IPS-NIHi11 (cell line): ENCODE data around the gene BRI3BP.

Experiments used
- DNase-seq: peaks from one replicate; pipeline ENCODE4 v3.0.0; 2012; ENCODE audit warnings: mixed read lengths, low spot score

BRI3BP gene, protein sequence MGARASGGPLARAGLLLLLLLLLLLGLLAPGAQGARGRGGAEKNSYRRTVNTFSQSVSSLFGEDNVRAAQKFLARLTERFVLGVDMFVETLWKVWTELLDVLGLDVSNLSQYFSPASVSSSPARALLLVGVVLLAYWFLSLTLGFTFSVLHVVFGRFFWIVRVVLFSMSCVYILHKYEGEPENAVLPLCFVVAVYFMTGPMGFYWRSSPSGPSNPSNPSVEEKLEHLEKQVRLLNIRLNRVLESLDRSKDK

DNA sequence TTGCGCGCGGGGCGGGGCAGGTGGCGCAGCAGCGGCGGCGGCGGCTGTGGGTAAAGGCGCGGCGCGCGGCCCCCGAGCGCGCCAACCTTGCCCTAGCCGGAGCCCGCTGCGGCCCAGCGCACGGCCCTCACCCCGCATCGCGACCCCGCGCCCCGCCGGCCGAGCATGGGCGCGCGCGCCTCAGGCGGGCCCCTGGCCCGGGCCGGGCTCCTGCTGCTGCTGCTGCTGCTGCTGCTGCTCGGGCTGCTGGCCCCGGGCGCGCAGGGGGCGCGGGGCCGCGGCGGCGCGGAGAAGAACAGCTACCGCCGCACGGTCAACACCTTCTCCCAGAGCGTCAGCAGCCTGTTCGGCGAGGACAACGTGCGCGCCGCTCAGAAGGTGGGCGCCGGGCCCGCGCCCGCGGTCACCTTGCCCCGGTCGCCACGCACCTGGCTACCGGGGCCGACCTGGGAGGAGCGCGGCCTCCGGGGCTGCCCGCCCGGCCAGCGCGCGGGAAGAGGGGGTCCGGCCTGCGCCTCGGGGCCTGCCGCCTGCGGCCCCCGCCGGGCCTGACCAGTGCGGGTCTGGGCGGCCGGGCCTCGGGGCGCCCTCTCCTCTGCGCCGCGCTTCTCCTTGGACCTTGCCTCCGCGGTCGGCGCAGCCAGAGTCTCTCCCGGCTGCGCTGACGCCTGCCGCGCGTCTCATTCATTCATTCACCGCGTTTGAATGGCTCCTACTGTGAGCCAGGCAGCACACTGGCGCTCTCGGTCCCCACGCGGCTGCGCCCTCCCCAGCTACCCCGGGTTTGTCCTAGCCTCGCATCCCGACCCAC is at the start of gene BRI3BP:
Gene BRI3BP (plus strand): TSS at position 20 of the 811 bp plus-strand sequence. CDS start 146 bp downstream, at position 166.
- peak; percentile 65 for DNase-seq

DNA sequence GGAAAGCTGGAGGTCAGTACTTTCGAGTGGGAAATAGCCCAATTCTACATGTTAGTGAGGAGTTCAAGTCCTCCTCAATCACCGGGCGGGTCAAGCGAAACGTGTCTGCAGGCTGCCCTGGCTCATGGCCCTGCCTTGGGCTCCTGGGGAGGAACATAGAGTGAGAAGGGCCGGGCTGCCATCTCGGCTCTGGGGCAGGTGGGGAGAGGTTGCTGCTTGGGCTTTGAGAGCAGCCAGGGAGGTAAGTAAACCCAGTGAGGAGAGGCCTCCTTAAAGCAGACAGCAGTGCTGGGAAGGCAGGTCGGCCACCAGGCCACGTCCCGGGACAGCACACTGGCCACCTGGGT is 47.0 kb upstream of the BRI3BP start:
- DNase-seq = no peak

DNA sequence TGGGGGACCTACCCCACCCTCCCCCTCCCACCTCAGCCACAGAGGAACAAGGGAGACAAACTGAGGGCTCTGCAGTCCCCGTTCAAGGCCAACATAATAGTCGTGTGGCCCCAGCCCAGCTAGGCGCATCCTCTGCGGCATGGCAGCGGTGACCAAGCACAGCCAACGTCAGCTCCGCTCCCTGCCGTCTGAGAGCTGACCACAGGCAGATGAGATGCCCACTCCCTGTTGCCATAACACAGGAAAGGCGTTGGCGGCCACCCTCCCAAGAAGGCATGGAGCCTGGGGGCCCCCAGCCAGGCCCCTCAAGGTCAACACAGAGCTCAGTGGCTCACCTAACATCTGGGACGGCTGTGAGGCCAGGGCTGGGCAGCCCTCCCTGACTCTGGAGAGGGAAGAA is 46.4 kb upstream of the BRI3BP start:
- DNase-seq = no peak

DNA sequence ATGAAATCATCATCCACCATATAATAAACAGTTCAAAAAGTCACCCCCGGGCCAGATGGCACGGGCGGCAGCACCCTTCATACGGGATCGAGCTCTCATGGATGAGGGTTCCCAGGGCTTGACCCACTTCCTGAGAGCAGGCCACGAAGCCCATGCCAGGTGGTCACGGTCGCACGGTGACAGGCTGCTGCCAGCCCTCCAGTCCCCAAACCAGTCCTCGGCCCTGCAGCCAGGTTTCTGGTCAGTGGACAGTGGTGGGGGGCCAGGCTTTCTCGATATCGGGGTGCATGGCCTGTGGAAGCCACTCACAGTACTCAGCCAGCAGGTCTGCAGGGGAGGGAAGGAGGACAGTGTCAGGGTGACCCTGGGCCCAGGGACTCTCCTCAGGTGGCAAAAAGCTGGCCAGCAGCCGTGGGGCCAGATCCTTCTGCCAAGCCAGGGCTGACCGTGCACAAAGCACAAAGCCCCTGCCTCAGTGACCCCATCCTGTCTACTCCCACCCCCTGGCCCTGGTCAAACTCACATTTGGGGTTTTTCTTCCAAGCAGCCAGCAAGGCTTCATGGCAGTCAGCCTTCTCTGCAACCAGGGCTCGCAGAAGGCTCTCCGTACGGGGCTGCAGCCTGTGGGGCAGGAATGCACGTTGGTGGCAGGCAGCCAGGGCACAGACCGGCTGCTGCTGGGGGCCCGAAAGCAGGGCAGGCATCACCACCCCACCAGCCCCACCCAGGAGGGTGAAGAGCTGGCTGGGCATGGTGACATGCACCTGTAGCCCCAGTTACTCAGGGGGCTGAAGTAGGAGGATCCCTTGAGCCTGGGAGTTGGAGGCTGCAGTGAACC is 45.7 kb upstream of the BRI3BP start:
- peak; percentile 11 for DNase-seq

DNA sequence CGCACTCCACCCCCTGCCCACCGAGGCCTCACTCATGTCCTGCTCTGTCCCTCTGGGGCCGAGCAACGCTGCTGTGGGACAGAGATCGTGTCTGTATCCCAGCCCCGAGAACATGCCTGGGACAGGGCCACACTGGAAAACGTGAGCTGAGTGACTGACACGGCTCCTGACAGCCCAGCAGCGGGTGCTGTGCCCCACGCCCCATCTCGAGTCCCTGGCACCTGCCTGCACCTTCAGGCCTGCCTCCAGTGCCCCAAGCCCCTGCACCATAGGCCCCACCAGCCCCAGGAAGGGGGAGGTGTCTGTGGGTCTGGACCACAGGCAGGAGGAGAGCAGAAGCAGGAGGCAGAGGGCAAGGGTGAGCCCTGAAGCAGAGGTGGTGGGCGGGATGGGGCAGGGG is 44.4 kb upstream of the BRI3BP start:
- no peak for DNase-seq

DNA sequence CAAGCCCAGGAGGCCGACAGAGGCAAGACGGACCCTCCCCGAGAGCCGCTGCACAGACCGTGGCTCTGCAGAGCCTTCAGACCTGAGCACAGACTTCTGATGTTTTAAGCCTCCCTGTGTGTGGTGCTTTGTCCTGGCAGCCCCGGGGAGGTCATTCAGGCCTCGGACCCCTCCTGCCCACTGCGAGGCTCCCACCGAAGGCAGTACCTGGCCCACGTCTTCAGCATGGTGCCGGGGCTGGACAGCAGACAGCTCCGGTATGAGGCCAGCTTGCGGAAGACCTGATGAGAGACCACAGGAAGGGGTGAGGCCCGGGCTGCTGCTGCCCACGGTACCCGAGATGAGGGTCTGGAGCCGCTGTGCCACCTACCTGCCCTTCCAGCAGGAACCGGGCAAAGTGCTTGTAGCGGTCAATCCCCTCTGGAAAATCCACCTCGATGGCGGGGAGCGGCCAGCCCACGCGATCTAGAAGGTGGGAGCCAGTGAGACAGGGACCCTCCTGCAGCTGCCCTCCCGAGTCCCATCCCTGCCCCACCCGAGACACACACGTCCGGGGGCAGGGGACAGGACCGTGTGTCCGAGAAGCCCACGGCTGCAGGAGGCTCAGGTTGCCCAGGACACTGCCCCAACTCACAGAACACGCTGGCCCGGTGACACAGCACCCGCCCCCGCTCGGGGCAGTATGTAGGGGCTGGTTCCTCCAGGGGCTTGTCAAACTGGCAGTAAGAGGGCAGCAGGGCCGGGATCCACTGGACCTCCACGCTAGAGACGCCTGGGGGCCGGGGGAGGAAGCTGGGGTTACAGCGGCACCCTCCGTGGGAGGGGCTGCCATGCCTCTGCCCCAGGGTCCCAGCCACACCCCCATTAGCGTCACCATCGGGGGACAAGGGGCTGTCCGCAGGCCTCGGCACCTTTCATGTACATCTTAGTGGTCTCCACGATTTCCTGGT is 43.4 kb upstream of the BRI3BP start:
- DNase-seq = peak; percentile 11

DNA sequence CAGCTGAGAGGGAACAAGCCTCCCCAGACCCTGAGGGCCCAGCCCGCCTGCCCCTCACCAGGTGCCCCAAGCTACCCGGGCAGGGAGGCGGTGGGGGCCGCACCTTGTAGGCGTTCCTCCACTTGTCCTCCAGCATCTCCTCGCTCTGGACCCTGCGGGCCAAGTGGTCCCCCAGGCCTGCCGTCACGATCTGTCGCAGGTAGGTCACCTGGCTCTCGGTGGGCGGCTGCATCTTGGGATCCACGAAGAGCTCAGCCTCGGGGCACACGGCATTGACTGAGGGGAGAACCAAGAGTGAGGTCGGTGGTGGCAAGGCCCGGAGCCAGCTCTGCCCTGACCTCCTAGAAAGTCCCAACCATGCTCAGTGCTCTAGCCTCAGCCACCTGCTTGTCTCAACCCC is 41.1 kb upstream of the BRI3BP start:
- DNase-seq = peak; percentile 10

DNA sequence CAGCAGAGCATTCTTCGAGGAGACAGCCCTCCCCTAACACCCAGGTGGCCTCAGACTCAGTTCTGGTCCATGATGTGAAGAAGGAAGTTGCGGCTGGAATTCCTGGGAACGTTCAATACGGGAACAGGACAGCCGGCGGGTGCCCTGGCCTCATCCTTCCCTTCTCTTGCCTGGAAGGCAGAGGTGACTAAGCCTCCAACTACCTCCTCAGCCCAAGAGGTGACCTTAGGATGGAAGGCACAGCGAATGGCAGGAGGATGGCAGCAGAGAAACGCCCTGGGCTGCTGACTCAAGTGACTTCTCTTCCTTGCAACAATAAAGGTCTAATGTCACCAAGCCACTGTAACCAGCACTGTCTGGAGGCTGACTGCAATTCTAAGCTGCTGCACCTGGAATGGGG is 40.6 kb upstream of the BRI3BP start:
- no peak for DNase-seq

DNA sequence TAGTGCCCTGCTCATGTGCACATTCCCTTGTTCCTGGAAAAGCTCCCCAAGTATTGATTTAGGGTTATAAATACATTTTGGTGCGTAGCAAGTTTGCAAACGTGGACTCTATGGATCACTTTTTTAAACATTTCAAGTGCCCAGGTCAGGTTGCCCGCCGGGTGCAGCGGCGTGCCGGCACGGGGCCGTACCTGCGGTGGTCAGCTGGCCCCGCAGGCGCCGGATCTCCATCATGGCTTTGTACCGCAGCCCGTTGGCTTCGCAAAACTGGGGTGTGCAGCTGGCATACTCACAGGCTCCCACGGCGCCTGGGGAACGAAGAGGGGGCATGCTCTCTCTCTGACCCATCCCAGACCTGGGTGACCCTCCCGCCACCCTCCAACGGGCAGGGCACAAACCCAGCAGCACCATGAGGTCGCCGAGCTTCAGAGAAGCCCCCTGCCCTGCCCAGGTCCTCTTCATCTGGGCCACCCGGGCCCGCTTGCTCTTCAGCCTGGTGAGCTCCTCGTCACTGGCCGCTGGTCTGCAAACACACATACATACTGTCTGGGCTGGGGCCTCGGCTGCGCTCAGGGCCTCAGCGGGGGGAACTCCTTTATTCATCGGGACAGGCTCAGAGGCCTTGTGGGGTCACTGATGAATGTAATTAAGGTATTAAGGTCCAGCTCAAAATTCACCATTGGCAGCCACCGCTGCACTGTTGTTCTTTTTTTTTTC is 39.6 kb upstream of the BRI3BP start:
- peak; percentile 12 for DNase-seq

DNA sequence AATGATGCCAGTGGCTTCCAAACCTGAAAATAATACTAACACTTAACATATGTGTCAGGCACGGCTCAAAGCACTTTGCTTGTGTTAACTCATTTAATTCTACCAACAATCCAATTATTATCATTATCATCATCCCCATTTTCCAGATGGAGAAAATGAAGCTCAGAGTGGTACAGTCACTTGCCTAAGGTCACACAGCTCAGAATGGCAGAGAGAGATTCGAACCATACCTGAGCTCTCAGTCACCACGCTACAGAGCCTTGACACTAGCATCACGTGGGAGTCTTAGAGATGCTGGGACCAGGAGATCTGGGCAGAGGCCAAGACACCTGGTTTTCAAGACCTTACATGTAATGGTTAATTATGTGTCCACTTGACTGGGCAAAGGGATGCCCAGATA is 38.7 kb upstream of the BRI3BP start:
- no peak for DNase-seq

DNA sequence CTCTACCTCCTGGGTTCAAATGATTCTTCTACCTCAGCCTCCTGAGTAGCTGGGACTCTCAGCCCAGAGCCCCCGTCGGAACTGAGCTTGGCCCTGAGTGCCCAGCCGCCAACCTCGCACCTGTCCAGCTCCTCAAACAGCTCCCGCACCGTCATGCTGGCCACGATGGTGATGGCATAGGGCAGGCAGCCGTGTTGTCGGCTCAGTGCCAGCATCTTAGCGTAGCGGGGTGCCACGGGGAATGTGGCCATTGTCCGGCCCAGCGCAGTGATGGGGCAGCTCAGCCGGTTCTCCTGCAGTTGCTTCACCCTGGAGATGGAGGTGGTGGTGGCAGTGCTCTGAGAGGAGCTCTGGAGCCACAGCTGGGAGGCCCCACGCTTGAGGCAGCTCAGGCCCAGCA is 36.9 kb upstream of the BRI3BP start:
- no peak for DNase-seq

DNA sequence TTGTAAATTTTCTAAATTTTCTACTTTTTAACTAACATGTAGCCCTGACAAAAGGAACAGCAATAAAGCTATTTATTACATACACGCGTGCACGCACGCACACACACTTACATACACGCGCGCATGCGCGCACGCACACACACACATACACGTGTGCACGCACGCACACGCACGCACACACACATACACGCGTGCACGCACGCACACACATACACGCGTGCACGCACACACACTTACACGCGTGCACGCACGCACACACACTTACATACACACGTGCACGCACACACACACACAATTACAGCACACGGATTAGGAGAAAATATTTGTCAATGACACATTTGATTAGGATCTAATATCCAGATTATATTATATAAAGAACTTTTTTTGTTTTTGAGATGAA is 32.4 kb upstream of the BRI3BP start:
- DNase-seq = no peak

DNA sequence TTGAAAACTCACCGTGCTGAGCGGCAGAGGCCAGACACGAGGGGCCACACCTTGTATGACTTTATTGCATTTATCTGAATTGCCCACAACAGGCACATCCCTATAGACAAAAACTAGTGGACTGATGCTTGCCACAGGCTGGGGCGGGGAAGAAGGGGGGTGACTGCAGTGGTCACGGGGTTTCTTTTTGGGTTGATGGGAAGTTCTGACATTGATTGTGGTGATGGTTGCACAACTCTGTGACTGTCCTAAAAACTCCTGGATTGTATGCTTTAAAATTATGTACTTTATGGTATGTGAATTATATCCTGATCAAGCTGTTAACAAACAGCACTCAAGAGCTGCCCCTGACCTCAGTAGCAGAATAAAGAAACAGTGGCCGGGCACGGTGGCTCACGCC is 30.2 kb upstream of the BRI3BP start:
- DNase-seq = no peak

DNA sequence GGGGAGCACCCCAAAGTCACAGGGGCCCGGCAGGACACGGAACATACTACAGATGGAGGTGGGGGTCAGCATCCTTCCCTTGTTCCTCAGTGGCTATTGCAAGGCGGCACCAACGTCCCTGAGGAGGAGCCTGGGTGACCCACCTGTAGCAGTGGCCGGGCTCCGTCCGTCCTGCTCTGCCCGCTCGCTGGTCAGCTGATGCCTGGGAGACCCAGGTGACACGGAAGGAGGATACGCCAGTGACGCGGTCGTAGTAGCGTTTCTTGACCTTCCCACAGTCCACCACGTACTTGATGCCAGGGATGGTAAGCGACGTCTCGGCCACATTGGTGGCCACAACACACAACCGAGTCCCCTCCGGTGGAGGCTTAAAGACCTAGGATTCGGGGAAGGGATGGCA is 29.2 kb upstream of the BRI3BP start:
- DNase-seq = no peak

DNA sequence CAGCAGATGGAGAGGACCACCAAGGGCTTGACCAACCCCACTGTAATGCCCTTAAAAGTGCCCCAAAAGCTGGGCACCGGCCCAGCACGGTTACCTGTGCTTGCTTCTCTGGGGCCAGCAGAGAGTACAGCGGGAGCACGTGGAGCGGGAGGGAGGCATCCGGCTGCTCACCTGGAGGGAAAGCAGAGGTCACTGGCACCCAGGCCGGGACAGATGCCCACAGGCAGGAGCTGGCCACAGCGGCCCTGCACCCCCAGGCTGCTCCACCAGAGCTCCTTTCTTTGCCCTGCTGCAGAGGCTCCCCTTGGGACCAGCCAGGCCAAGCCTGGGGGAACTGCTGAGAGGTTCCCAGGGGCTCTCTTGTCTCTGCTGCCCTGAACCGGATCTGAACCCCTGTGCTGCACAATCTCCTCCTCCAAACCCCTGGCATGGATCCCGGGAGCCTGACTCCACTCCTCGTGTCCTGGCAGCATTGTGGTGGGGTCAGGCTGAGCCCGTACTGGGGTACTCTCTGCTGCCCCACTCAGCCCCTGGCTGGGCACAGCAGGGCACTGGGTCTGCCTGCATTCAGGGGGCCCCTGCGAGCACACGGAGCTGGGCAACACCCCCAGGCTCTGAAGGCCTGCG is 28.5 kb upstream of the BRI3BP start:
- DNase-seq = no peak

DNA sequence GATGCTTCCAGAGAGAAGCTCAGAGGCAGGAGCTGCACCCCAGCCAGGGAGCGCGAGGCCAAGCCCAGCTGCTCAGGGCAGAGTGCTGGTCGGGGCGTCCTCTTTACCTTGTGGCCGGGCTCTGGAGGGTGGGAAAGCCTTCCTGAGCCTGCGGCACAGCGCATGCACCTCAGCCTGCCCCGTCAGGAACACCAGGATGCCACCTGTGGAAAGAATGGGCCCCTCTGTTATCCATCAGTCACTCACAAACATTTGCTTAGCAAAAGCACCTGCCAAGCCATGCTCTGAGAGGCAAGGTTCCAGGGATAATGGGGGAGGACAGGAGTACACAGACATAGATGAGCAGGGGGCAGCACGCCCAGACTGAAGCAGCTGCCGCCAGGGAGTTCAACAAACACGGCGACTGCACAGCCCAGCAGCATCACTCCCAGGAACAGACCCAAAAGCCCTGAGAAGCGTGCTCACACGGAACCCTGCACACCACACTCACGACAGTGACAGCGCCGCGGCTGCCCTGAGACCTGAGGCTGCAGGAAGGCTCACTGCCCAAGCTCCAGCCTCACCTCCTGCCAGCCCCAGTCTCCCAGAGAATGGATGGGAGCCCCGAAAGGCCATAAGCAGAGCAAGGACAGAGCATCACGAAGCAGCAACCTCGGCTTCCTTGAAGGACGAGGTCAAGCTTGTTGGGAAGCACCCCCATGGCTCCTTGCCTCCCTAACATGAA is 26.3 kb upstream of the BRI3BP start:
- DNase-seq = no peak

DNA sequence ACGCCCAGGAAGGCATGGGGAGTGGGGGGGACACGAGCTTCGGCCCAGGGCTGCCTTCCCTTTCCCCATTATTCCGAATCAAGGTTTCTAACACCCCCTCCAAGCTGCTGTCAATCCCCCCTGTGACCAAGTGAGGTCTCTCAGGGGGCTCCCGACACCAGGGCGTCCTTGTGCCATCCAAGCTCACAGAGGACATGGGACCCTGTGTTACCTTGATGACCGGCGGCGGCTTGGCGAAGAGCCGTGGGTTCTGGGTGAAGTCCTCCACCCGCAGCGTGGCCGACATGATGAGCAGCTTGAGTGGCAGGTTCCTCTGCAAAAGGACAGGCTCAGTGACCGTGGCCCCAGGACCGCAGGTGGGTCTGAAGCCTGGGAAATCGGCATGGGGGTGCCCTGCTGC is 24.8 kb upstream of the BRI3BP start:
- DNase-seq = no peak

DNA sequence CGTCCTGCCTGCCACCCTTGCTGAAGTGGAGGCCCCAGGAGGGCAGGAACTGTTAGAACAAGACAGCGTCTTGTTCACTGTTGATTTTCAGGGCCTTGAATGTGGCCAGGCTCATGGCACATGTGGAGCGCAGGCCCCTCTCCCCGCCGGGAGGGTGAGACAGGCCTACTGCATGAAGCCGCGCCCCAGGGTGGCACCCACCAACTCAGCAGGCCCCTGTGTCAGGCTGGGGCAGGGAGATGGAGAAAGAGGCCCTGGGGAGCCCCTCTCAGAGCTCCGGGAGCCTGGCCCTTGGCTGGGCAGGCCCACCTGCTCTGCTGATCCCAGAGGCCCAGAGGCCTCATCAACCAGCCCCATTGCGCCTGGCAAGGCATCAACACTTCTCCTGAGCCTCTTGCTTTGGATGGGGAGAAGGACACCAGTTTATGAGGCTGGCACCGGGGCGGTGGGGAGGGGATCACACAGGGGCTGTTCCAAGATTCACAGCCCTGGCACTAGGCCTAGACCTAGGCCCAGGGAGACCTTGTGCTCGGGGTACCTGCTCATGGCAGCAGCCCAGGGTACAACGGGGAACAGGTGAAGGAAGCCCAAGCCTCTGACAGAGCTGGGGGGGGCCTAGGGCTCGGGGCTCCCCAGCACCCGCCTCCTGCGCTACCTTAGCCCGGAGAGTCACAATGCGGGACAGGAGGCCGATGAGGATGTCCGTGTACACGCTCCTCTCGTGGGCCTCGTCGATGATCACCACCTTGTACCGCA is 22.6 kb upstream of the BRI3BP start:
- DNase-seq = no peak

DNA sequence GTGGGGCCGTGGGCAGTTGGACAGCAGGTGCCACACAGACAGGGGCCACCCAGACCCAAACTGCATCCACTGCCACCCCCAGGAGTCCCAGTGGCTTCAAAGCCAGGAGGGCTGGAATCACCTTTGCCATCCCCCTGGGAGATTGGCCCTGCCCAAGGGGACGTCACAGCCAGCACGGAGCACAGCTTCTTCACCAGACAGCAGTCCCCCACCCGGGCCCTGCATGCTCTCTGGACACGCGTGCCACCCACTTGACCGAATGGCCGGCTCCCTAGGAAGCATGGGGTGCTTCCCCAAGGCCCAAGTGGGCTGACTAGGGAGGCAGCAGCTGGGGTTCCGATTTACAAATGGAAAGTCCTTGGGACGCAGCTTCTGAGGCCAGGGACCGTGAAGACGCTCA is 21.8 kb upstream of the BRI3BP start:
- DNase-seq = no peak
